Esophagus squamous epithelium (tissue), 5 donors: ENCODE data around the gene GPER1. TPM values are rescaled to one million over a fixed set of nuclear protein-coding genes. Genes with fewer than 3 reads are reported as not detected.

Experiments
- DNase-seq: peaks from one replicate; lab custom pipeline; 2025; lab: John Stamatoyannopoulos, UW
- H3K27ac ChIP-seq, 4 donors: fragments of 200-600 bp; sonication (generic); one replicate each; pipeline ENCODE4 v1.5.1; 2016 to 2019; ENCODE audit warnings: mild to moderate bottlenecking in 1 of 4
- H3K27me3 ChIP-seq, 4 donors: fragments of 200-600 bp; sonication (generic); 1 replicate in 3 of 4; 2 replicates in 1 of 4; pipeline versions ENCODE4 v1.5.1 to v1.6.0; 2017 to 2021; ENCODE audit warnings: antibody characterized with exemption in 1 of 4
- H3K36me3 ChIP-seq, 3 donors: fragments of 200-600 bp; sonication (generic); one replicate each; pipeline ENCODE4 v1.5.1; 2016 to 2019
- H3K4me1 ChIP-seq, 3 donors: fragments of 200-600 bp; sonication (generic); one replicate each; pipeline ENCODE4 v1.5.1; 2017 to 2019
- H3K4me3 ChIP-seq, 4 donors: fragments of 200-600 bp; sonication (generic); 1 replicate in 3 of 4; 2 replicates in 1 of 4; pipeline ENCODE4 v1.5.1; 2016 to 2019; ENCODE audit warnings: mild to moderate bottlenecking in 2 of 4, moderate library complexity in 1 of 4
- H3K9me3 ChIP-seq, 3 donors: fragments of 200-600 bp; sonication (generic); one replicate each; pipeline ENCODE4 v1.5.1; 2016 to 2019
- POLR2A ChIP-seq, 4 donors: fragments of 450-650 bp; IDR thresholded peaks; one replicate each; pipeline ENCODE4 v1.6.1; 2017; ENCODE audit warnings: antibody characterized with exemption in 4 of 4, mild to moderate bottlenecking in 4 of 4, moderate library complexity in 3 of 4
- WGBS, 2 donors: methylation state at CpG; one replicate each; pipeline ENCODE4 v1.1.5; 2018; 5-methylcytosine and 5-hydroxymethylcytosine counted together
- intact Hi-C: fragments of 100-400 bp; cut with DNase I; formaldehyde crosslinking; loops from one replicate; pipeline ENCODE4 v1.15.0; 2022
- total RNA-seq, 4 donors: library from RNA; depleted of rRNA; stranded (reverse); fragments of >200 nt; gene quantifications; one replicate each; pipeline ENCODE4 v1.1.0, GENCODE V29; 2016
- TF ChIP-seq, protein P1 (sequence below), 6 experiments: fragments of 450-650 bp in 4 of 6; fragments of 200-600 bp in 2 of 6; sonication (generic) in 2 of 6; IDR thresholded peaks; one replicate each; pipeline ENCODE4 v1.5.1; 2016 to 2019; ENCODE audit warnings: antibody characterized with exemption in 6 of 6, mild to moderate bottlenecking in 4 of 6, moderate library complexity in 4 of 6
- donor health status: DM: yes; HTN: yes; CAD: no.

The GPER1 gene
- total RNA-seq, 4 donors from 2014 or later = 0.87 to 2.3 (median 1.5) TPM

DNA sequence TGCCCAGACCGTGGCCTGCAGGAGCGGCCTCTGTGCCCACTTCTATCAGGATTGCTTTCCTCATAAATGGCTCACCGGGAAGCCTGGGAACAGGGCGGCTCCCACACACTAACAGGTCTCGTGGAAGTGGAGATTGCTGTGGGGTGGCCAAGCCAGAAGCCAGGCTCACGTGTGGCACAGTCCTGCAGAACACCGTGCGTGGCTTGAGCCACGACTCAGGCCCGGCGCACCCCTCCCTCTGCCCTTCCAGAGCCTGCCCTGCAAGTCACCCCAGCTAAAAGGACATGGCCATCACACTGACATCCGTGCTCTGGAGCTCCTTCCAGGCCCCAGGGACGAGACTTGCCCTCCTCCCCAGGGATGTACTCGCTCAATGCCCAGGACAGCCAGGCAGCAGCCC, 7.0 kb downstream of the GPER1 start:
- H3K9me3 ChIP-seq = no peaks in the 10 kb centered on the region
- 70% methylated on average over 2 of the region's 14 CpGs; no CpG with 5 or more reads in 1 of the 2 donors for WGBS, 2 donors
- TF ChIP-seq, protein P1, sequence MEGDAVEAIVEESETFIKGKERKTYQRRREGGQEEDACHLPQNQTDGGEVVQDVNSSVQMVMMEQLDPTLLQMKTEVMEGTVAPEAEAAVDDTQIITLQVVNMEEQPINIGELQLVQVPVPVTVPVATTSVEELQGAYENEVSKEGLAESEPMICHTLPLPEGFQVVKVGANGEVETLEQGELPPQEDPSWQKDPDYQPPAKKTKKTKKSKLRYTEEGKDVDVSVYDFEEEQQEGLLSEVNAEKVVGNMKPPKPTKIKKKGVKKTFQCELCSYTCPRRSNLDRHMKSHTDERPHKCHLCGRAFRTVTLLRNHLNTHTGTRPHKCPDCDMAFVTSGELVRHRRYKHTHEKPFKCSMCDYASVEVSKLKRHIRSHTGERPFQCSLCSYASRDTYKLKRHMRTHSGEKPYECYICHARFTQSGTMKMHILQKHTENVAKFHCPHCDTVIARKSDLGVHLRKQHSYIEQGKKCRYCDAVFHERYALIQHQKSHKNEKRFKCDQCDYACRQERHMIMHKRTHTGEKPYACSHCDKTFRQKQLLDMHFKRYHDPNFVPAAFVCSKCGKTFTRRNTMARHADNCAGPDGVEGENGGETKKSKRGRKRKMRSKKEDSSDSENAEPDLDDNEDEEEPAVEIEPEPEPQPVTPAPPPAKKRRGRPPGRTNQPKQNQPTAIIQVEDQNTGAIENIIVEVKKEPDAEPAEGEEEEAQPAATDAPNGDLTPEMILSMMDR (IDR thresholded peaks at IDR 0.05) = no peak
- no peak for TF ChIP-seq POLR2A (IDR thresholded peaks at IDR 0.05)
- H3K36me3 ChIP-seq = peaks cover 0 to 48% (median 6%) of the 10 kb centered on the region in 3 donors
- no peak overlapping the region for H3K4me3 ChIP-seq
- peaks cover 0 to 11% (median 0%) of the 10 kb centered on the region in 3 donors for H3K4me1 ChIP-seq
- peak overlapping the region in 1 of 4 donors; percentile 26 for H3K27ac ChIP-seq
- no peaks in the 10 kb centered on the region for H3K27me3 ChIP-seq
- intact Hi-C loops = no loop called here
- DNase-seq = no peak

DNA sequence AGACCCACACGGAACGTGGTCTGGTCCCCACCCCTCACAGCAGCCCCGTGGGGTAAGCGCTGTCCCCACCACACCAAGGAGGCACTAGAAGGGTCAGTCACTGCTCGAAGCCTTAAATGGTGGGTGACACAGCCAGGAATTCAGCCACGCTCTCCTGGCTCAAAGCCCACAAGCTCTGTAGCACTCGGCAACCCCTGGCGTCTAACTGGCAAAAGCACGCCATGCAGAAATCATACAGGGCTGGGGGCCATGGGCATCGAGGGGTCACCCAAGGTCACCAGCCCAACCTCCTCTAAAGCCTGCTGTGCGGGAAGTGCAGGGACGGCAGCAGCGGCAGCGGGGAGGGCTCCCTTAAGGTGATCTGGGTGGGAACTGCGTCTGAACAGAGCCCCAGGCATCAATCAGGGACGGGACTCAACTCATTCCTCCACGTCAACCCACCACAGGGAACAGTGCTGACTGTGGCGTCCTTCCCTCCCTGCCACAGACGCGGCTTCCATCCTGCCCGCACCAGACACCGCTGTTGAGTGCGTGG, 7.8 kb downstream of the GPER1 start:
- Histone ChIP-seq H3K4me3 (no peak overlapping the region), H3K9me3 (no peaks in the 10 kb centered on the region), H3K27ac (peak overlapping the region in 2 of 4 donors; percentile 26 to 28), H3K27me3 (no peaks in the 10 kb centered on the region), H3K4me1 (peaks cover 0 to 11% (median 0%) of the 10 kb centered on the region in 3 donors), H3K36me3 (peaks cover 0 to 50% (median 6%) of the 10 kb centered on the region in 3 donors)
- TF ChIP-seq, protein P1 (IDR thresholded peaks at IDR 0.05) = no peak
- no peak for TF ChIP-seq POLR2A (IDR thresholded peaks at IDR 0.05)
- no peak for DNase-seq
- intact Hi-C loops = no loop called here
- WGBS, 2 donors = 83% methylated on average over 3 of the region's 23 CpGs; no CpG with 5 or more reads in 1 of the 2 donors

DNA sequence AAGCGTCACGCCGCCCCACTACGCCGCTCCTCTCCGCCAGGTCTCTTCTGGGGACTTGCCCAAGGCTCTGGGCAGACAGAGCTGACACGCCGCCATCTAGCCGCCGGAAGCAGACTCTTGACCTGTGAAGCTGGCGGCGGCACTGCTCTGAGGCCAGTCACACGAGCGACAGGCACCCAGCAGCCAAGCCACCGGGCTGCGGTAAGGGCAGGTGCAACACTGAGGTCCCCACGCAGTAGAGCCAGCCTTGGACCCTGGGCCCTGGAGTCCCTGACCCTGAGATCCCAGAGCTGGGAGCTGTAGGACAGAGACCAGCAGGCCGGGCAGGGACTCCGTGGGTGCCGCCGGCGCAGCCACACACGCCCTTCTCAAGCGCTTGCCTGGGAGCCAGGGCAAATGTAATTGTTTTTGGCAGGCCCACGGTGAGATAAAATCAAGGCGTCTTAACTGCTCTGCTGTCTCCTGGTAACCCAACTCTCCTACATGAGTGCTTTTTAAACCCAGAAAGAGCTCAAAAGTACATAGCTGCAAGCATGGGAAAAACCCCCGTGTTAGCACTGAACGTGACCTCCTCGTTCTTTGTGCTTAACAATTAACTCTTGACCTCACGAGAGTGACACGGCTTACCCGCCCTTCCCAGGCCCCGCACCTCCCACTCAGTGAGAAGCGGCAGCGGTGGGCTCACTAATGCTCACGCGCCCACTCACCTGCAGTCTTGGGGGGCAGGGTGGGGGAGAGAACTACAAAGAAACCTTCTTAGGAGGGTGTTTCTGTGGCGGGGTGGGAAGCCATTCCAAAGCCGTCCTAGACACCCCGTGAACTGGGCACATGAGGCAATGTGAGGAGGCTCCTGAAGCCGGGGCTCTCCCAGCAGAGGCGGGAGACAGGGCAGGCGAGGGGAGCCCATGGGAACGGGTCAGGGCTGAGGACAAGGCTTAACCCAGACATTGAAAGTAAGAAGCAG, 8.5 kb downstream of the GPER1 start:
- H3K27me3 ChIP-seq = no peaks in the 10 kb centered on the region
- no peak for DNase-seq
- peaks cover 0 to 45% (median 6%) of the 10 kb centered on the region in 3 donors for H3K36me3 ChIP-seq
- no peak overlapping the region for H3K27ac ChIP-seq
- TF ChIP-seq POLR2A (IDR thresholded peaks at IDR 0.05) = no peak
- TF ChIP-seq, protein P1 (IDR thresholded peaks at IDR 0.05) = no peak
- H3K4me1 ChIP-seq = peaks cover 0 to 11% (median 0%) of the 10 kb centered on the region in 3 donors
- intact Hi-C loops = no loop called here
- H3K9me3 ChIP-seq = no peaks in the 10 kb centered on the region
- WGBS, 2 donors = 74 to 83% methylated on average over 3 to 26 of the region's 44 CpGs
- no peak overlapping the region for H3K4me3 ChIP-seq

DNA sequence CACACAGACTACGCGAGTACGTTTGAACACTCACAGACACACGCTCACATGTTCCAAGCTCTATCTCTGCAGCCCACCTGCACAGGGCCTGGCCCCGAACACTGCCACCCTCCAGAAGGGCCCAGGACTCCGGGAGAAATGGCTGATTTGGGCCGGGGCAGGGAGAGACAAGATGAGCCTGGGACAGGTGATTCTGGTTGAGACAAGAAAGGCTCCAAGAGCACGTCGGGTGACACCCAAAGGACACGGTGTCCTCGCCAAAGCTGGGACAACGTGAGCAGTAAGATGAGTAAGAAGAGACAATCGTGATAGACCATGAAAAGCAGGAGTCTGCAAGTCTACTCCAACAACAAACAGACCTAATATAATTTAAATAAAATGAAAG, 9.2 kb downstream of the GPER1 start:
- Histone ChIP-seq H3K9me3 (no peaks in the 10 kb centered on the region), H3K4me3 (no peak overlapping the region), H3K27me3 (no peaks in the 10 kb centered on the region), H3K27ac (no peak overlapping the region), H3K4me1 (peaks cover 0 to 11% (median 0%) of the 10 kb centered on the region in 3 donors), H3K36me3 (peaks cover 0 to 38% (median 6%) of the 10 kb centered on the region in 3 donors)
- intact Hi-C loops = no loop called here
- WGBS, 2 donors = 67 to 91% methylated on average over 1 to 13 of the region's 13 CpGs
- TF ChIP-seq POLR2A (IDR thresholded peaks at IDR 0.05) = no peak
- no peak for DNase-seq

DNA sequence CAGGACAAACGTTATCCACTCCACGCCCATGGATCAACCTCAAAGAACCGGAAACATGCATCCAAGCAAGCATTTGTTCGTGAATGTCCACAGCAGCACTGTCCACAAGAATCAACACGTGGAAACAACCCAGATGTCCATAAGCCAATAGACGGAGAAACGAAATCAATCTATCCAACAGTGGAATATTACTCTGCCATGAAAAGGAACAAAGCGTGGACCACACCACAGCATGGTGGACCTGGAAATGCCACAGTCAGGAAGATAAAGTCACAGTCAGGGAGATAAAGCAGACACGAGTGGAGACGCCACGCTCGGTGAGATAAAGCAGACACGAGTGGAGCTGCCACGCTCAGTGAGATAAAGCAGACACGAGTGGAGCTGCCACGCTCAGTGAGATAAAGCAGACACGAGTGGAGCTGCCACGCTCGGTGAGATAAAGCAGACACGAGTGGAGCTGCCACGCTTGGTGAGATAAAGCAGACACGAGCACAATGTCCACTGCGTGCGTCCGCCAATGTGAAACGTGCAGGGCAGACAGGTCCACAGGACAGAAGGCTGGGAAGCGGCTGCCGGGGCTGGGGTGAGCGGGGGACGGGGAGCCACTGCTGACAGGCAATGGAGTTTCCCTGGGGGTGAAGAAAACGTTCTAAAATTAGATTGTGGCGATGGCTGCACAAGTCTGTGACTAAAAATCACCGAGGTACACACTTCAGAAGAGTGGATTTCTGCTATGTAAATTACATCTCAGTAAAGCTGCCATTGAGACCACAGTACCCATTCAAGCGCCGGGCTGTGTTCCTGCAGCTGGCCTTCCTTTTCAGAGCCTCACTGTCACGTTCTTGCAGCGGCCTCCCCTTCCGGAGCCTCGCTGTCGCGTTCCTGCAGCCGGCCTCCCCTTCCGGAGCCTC, 10.6 kb downstream of the GPER1 start:
- Histone ChIP-seq H3K27me3 (no peaks in the 10 kb centered on the region), H3K9me3 (no peaks in the 10 kb centered on the region), H3K4me1 (peaks cover 0 to 11% (median 0%) of the 10 kb centered on the region in 3 donors), H3K4me3 (no peak overlapping the region), H3K27ac (no peak overlapping the region), H3K36me3 (peaks cover 0 to 24% (median 0%) of the 10 kb centered on the region in 3 donors)
- TF ChIP-seq, protein P1 (IDR thresholded peaks at IDR 0.05) = no peak
- no peak for TF ChIP-seq POLR2A (IDR thresholded peaks at IDR 0.05)
- DNase-seq = no peak
- WGBS, 2 donors = 90 to 93% methylated on average over 41 to 43 of the region's 43 CpGs
- intact Hi-C loops = no loop called here
